WTC11 (cell line): ENCODE results near the gene PLEKHH1.

Experiments used
- CBFB ChIP-seq: sonication (generic); formaldehyde crosslinking; IDR thresholded peaks from 2 replicates; pipeline ENCODE4 v1.8.1; 2022; ENCODE audit warnings: mild to moderate bottlenecking, low read depth, missing genetic modification reagents
- CTCF ChIP-seq: fragments of 200-600 bp; IDR thresholded peaks from 2 replicates; pipeline ENCODE4 v1.8.0; 2022; ENCODE audit warnings: antibody characterized with exemption
- E2F4 ChIP-seq: sonication (generic); formaldehyde crosslinking; IDR thresholded peaks from 2 replicates; pipeline ENCODE4 v1.8.1; 2022; ENCODE audit warnings: low read depth, mild to moderate bottlenecking, moderate library complexity, missing genetic modification reagents, borderline replicate concordance
- E2F5 ChIP-seq: sonication (generic); formaldehyde crosslinking; IDR thresholded peaks from 2 replicates; pipeline ENCODE4 v1.8.1; 2022; ENCODE audit warnings: mild to moderate bottlenecking, moderate library complexity, missing genetic modification reagents
- NFYB ChIP-seq: sonication (generic); formaldehyde crosslinking; conservative IDR thresholded peaks from 2 replicates; pipeline ENCODE4 v1.8.0; 2022; ENCODE audit warnings: low read depth, missing genetic modification reagents
- PRDM15 ChIP-seq: sonication (generic); formaldehyde crosslinking; IDR thresholded peaks from 2 replicates; pipeline ENCODE4 v1.8.0; 2022; ENCODE audit warnings: missing genetic modification reagents
- PREB ChIP-seq: sonication (generic); formaldehyde crosslinking; IDR thresholded peaks from 2 replicates; pipeline ENCODE4 v1.8.1; 2022; ENCODE audit warnings: mild to moderate bottlenecking, missing genetic modification reagents, moderate library complexity, borderline replicate concordance
- TCF7 ChIP-seq: sonication (generic); formaldehyde crosslinking; IDR thresholded peaks from 2 replicates; pipeline ENCODE4 v1.8.0; 2022; ENCODE audit warnings: mild to moderate bottlenecking, low read depth, missing genetic modification reagents, moderate library complexity
- ZNF512 ChIP-seq: sonication (generic); formaldehyde crosslinking; IDR thresholded peaks from 2 replicates; pipeline ENCODE4 v1.8.1; 2022; ENCODE audit warnings: missing genetic modification reagents, borderline replicate concordance

GRCh38 chr14:67538501-67538900 lies 5.4 kb downstream of the PLEKHH1 start:
- no peak for TF ChIP-seq ZNF512
- TF ChIP-seq NFYB (CRISPR knock-in tag) = no peak
- TF ChIP-seq PRDM15 (CRISPR knock-in tag) = no peak
- no peak for TF ChIP-seq E2F4 (CRISPR knock-in tag)
- TF ChIP-seq E2F5 (CRISPR knock-in tag) = no peak
- TF ChIP-seq CTCF = no peak
- TF ChIP-seq PREB (CRISPR knock-in tag) = no peak
- TF ChIP-seq CBFB = no peak
- no peak for TF ChIP-seq TCF7 (CRISPR knock-in tag)
